SJSA1 (cell line): ENCODE measurements around the gene C1orf105. TPM values are rescaled to one million over a fixed set of nuclear protein-coding genes. Genes with fewer than 3 reads are reported as not detected.

Experiments
- DNase-seq, 2 experiments: peaks; one replicate each; pipeline ENCODE4 v3.0.0-alpha.2; 2015 to 2020; ENCODE audit warnings: low spot score in 2 of 2, low read depth in 1 of 2
- H3K27ac ChIP-seq: fragments of 250-450 bp; sonication (Bioruptor Pico); 2 replicates; pipeline ENCODE4 v1.5.1; 2020; ENCODE audit warnings: mild to moderate bottlenecking, moderate library complexity
- H3K27me3 ChIP-seq: fragments of 250-450 bp; sonication (Bioruptor Pico); replicated peaks from 2 replicates; pipeline ENCODE4 v1.5.1; 2020; ENCODE audit warnings: mild to moderate bottlenecking, moderate library complexity
- H3K36me3 ChIP-seq: fragments of 250-450 bp; sonication (Bioruptor Pico); 2 replicates; pipeline ENCODE4 v1.5.1; 2020; ENCODE audit warnings: mild to moderate bottlenecking
- H3K4me1 ChIP-seq: fragments of 250-450 bp; sonication (Bioruptor Pico); replicated peaks from 2 replicates; pipeline ENCODE4 v1.6.1; 2021; ENCODE audit warnings: mild to moderate bottlenecking
- H3K4me3 ChIP-seq: fragments of 250-450 bp; sonication (Bioruptor Pico); 2 replicates; pipeline ENCODE4 v1.5.1; 2020; ENCODE audit warnings: mild to moderate bottlenecking
- H3K9me3 ChIP-seq: fragments of 250-450 bp; sonication (Bioruptor Pico); replicated peaks from 2 replicates; pipeline ENCODE4 v1.5.1; 2020; ENCODE audit warnings: mild to moderate bottlenecking
- total RNA-seq: library from RNA; depleted of rRNA; stranded (reverse); fragments of >200 nt; shearing (Covaris generic); gene quantifications from 2 replicates; pipeline ENCODE4 v1.2.3, GENCODE V29; 2014

The C1orf105 gene
- total RNA-seq, 1 experiment from 2014 or later, result not detected

DNA sequence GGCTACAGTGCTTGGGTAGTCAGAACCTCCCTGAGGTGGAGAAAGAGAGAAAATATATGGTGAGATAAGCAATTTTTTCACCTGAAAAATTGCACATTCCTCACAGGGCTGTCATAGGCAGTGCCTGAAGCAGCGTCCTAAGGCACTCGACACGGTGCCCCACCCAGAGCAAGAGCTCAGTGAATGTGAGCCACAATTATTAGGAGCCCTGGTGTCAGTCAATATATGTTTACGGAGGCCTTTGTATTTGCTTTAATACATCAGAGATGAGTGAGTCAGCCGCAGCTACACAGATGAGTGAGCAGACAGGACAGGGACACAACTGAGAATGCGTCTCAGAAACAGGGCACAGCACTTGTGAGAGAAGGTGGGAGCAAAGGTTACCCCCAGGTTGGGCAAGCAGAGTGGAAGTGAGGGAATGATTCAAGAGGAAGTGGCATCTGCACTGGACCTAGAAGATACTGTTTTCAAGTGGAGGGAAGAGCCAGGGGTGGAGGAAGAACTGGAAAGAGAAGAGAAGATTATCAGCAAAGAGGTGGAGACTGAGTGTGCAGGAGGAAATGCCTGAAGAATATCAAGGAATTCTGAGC, 28.6 kb downstream of the C1orf105 start:
- H3K9me3 ChIP-seq, result no peaks in the 10 kb centered on the region
- H3K4me1 ChIP-seq, result peaks cover 25% of the 10 kb centered on the region
- DNase-seq, result no peak

DNA sequence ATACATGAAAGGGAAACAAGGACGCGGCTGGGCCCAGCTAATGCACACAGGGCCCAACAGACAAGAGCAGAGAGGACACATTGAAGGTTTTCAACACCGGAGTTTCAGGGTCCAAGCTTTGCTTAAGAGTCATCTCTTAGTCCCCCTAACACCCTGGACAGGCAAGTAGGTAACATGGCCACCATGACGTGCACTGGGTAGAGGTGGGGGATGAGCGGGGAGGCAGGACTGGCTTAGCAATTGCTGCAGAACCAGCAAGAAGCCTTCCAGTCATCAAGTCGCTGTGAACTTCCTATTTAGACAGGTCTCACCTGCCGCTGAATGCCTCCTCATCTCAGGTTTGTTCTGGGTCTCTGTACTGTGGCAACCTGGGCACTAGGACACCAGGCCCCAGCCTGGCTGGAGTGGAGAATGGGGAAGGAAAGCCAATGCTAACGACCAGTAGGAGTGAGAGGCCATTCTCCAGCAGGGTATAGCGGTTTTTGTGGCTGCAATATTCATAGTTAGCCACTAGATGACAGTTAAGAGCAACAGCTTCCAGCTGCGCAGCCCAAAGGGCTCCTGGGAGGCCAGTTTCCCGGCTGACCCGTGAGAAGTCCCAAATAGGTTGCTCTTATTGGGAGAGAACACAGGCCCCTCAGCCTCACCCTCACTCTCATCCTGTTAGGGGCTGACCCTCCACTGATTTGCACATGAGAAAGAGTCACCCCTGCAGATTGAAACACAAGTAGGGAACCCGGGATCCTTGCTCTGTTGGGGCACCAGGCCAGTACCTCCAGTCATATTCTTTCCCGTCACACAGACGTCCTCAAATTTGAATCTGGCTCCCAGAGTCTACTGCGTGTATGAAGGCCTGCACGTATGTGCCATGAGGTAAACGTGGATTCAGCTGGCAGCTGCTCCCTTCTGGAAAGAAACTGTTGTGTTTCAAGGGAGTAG, 29.4 kb downstream of the C1orf105 start:
- Histone ChIP-seq H3K4me3 (no peak overlapping the region), H3K36me3 (no peaks in the 10 kb centered on the region), H3K9me3 (no peaks in the 10 kb centered on the region), H3K27me3 (no peaks in the 10 kb centered on the region), H3K4me1 (peaks cover 25% of the 10 kb centered on the region), H3K27ac (no peak overlapping the region)
- DNase-seq, result peak; percentile 39 to 52

More for the DNA sequence above, 28.6 kb downstream of the C1orf105 start:
- no peaks in the 10 kb centered on the region for H3K36me3 ChIP-seq
- no peaks in the 10 kb centered on the region for H3K27me3 ChIP-seq
- H3K4me3 ChIP-seq, result no peak overlapping the region
- no peak overlapping the region for H3K27ac ChIP-seq

DNA sequence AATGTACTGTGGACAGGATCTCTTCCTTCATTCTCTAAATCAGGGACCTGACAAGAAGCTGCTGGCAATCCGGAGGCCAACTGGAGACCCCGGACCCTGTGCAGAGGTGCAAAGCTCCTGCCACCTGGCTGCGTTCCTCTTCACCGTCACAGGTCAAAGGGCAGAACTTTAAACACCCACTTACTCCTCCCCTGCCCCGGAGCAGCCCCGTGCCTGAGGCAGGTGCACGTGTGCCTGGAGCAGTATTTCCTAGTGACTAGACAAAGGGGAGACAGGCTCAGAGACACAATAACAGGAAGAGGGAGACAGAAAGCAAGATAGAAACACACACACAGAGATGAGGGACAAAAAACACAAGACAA, 30.0 kb downstream of the C1orf105 start:
- Histone ChIP-seq H3K36me3 (no peaks in the 10 kb centered on the region), H3K27ac (no peak overlapping the region), H3K4me1 (peaks cover 25% of the 10 kb centered on the region), H3K4me3 (no peak overlapping the region), H3K9me3 (no peaks in the 10 kb centered on the region), H3K27me3 (no peaks in the 10 kb centered on the region)
- no peak for DNase-seq

DNA sequence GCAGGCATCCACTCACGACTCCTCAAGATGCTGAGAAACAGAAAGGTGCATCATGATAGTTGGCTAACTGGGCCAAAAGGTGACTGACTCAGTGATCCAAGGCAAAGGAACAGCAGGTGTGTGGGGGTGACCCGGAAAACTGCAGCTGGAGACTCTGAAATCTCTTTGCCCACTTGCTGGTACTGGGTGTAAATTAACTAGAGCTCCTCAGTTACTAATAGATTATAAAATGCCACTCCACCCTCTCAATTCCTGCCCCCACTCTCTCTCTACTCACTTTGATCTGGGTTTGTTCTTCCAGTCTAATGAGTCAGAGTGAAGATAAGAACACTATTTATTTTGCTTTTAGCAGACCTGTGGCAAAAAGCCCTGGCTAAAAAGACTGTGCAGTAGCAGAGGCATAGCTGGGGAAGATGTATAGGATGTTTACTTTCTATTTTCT, 30.5 kb downstream of the C1orf105 start:
- H3K27me3 ChIP-seq, result no peaks in the 10 kb centered on the region
- peaks cover 25% of the 10 kb centered on the region for H3K4me1 ChIP-seq
- H3K27ac ChIP-seq, result no peak overlapping the region
- H3K9me3 ChIP-seq, result no peaks in the 10 kb centered on the region
- H3K4me3 ChIP-seq, result no peak overlapping the region
- DNase-seq, result no peak
- H3K36me3 ChIP-seq, result no peaks in the 10 kb centered on the region

DNA sequence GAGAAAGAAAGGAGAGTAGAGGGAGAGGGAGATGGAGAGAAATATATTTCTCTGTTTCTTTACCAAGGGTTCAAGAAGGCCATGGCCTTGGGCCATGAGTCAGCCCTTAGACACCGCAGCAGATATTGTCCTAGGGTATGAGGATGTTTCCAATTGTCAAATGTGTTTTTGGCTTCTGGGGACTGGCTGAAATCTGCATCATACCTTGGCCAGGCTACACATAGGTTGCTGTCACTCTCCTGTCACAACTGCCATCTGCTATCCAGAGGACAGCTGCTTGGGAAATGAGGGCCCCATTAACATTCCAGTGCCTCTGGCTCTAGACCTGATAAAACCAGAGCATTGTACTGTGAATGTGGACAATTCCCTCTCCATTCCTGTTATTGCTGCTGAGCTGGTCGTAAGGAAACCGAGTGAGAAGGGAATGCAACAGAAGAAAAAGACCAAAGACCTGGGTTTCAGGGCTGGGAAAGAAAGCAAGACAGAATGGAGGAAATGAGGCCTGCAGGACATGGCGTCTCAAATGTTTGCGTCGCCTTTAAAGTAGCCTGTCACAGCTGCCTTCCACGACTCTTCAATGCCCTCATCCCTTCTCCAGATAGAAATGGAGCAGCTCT, 32.2 kb downstream of the C1orf105 start:
- Histone ChIP-seq H3K9me3 (no peaks in the 10 kb centered on the region), H3K36me3 (no peaks in the 10 kb centered on the region), H3K27me3 (no peaks in the 10 kb centered on the region), H3K4me1 (peaks cover 25% of the 10 kb centered on the region), H3K27ac (no peak overlapping the region), H3K4me3 (no peak overlapping the region)
- DNase-seq, result no peak

DNA sequence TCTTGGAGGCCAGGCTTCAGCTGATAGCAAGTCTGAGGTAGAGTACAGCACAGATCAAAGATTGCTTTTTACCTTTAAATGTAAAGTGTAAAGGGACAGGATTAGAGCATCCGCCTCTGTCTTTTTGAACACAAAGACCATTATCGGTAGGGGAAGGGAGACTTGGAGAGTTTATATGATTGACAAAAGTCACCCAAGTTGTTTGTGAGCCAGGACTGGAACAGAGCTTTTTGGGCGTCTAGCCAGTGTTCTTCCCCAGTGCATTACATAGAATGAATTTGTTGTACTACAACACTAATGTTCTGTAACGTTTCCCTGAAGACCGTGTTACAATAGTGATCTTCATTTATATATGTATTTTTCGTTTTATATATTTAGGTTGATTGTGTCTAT, 32.7 kb downstream of the C1orf105 start:
- no peak for DNase-seq
- Histone ChIP-seq H3K9me3 (no peaks in the 10 kb centered on the region), H3K4me3 (no peak overlapping the region), H3K27ac (no peak overlapping the region), H3K27me3 (no peaks in the 10 kb centered on the region), H3K36me3 (no peaks in the 10 kb centered on the region), H3K4me1 (peaks cover 25% of the 10 kb centered on the region)

DNA sequence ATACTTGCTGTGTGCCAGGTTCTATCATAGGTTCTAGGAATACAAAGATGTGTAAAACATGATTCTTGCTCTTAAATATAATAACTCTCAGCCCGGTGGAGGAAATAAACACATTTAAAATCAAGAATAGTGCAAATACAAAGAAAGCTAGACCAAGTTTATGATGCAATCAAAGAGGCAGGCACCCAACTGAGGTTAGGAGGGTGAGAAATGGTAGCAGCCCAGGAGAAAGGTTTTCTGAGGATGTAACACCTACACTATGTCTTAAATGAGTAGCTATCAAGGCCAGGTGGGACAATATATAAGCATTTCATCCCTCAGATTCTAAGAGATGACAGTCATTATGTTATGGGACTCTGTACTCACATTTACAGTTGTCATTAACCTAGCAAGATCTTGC, 33.1 kb downstream of the C1orf105 start:
- Histone ChIP-seq H3K27me3 (no peaks in the 10 kb centered on the region), H3K4me3 (no peak overlapping the region), H3K36me3 (no peaks in the 10 kb centered on the region), H3K4me1 (peaks cover 24% of the 10 kb centered on the region), H3K9me3 (no peaks in the 10 kb centered on the region), H3K27ac (no peak overlapping the region)
- no peak for DNase-seq

DNA sequence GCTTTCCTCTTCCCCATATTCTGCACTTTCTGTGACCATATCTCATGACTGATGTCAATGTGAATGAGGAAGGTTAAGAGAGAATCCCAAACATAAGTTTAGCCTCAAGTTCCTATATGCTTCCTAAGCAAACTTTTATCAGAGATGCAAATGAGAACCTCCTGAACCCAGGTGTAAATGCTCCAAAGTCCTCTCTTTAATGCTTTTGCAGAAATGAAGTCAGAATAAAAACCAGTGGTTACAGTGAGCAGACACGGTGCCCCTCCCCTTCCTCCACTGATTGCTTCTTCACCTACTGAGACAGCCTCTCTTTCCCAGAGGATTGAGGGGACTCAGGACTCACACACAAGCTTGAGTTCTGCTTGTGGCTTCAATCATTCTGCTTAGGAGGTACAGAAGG, 35.0 kb downstream of the C1orf105 start:
- no peaks in the 10 kb centered on the region for H3K9me3 ChIP-seq
- no peaks in the 10 kb centered on the region for H3K36me3 ChIP-seq
- no peak overlapping the region for H3K4me3 ChIP-seq
- no peaks in the 10 kb centered on the region for H3K27me3 ChIP-seq
- no peak overlapping the region for H3K27ac ChIP-seq
- peaks cover 6% of the 10 kb centered on the region for H3K4me1 ChIP-seq
- DNase-seq, result no peak

DNA sequence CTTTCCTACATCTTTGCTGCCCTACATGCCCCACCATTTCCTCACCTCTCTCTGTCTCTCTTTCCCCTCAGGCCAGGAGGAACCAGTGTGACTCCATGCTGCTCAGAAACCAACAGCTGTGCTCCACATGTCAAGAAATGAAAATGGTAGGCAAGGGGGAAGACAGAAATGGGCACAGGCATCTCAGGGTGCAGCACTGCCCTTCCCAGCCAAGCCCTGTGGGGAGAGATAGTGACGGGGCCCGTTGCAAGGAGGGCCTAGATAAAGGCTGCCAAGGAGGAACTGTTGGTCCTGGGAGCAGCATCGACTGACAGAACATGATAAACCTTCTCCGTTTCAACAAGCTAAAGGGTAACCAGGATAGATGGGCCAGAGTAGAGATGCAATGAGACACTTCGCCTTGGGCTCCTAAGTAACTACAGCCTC, 35.9 kb downstream of the C1orf105 start:
- Histone ChIP-seq H3K27ac (no peak overlapping the region), H3K4me3 (no peak overlapping the region), H3K9me3 (no peaks in the 10 kb centered on the region), H3K36me3 (no peaks in the 10 kb centered on the region), H3K27me3 (no peaks in the 10 kb centered on the region), H3K4me1 (no peaks in the 10 kb centered on the region)
- no peak for DNase-seq

DNA sequence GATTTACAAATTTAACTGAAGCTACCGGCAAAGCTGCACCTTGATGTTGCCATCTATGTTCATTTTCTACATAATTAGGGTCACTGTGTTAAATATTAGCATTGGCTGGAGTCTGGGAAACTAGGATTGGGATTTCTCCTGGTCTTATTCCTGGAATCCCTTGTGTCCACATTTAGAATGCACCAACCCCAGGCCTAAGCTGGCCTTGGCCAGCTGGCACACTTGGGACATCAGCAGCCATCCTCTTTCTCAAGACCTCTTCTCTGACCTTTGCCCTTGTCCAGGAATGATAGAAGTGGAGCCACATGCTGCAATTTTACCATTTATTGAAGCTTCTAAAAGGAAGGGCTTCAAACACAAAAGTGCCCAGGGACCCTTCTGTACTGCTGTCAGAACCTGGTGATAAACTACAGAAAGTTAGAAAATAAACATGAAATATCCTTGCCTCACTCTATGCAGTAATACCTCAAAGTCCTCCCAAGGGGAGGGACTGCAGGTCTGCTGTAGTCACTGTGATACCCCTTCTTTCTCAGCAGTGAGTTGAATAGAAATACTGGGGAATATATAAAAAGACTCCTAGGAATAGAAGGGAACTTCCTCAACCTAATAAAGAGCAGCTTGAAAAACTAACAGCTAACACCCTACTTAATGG, 37.1 kb downstream of the C1orf105 start:
- Histone ChIP-seq H3K4me1 (no peaks in the 10 kb centered on the region), H3K4me3 (no peak overlapping the region), H3K36me3 (no peaks in the 10 kb centered on the region), H3K27ac (no peak overlapping the region), H3K27me3 (no peaks in the 10 kb centered on the region), H3K9me3 (no peaks in the 10 kb centered on the region)
- DNase-seq, result no peak

DNA sequence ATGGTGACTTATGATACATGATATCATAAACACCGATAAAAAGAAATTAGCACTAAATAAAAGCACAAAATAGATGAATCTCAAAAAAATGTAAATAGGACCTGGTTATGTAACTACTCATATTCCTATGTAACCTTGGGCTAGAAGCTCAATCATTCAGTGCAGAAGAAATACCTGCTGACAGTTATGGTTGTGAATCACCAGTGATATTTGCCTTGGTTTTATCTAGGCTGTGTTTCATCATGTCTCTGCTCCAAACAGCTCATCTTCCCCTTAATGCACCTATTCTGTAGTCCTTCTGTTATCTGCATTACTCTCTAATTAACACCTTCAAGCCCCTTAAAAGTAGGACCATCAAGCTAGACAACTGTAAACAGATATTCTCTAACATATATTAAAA, 39.7 kb downstream of the C1orf105 start:
- no peaks in the 10 kb centered on the region for H3K4me1 ChIP-seq
- no peaks in the 10 kb centered on the region for H3K36me3 ChIP-seq
- H3K9me3 ChIP-seq, result no peaks in the 10 kb centered on the region
- H3K27ac ChIP-seq, result no peak overlapping the region
- no peaks in the 10 kb centered on the region for H3K27me3 ChIP-seq
- no peak for DNase-seq
- no peak overlapping the region for H3K4me3 ChIP-seq

DNA sequence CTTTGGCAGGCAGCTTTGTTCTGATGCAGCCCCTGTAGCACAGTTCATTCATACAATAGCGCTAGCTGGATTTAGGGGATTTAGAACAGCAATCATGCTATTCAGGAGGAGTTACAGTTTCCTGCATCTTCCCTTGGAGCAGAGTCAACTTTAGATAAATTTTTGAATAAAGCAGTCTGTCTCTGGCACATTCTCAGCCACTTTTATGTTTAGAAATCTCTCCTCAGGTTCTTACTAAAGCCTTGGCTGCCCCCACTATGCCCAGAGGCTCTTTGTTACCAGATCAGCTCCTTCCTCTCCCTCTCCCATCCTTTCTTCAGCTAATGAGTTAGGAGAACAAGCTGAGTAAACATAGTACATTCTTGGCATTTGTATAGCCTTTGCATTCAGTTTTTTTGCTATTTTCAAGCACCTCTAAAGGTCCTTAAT, 40.4 kb downstream of the C1orf105 start:
- Histone ChIP-seq H3K27ac (no peak overlapping the region), H3K4me1 (no peaks in the 10 kb centered on the region), H3K4me3 (no peak overlapping the region), H3K36me3 (no peaks in the 10 kb centered on the region), H3K9me3 (no peaks in the 10 kb centered on the region), H3K27me3 (no peaks in the 10 kb centered on the region)
- DNase-seq, result no peak

DNA sequence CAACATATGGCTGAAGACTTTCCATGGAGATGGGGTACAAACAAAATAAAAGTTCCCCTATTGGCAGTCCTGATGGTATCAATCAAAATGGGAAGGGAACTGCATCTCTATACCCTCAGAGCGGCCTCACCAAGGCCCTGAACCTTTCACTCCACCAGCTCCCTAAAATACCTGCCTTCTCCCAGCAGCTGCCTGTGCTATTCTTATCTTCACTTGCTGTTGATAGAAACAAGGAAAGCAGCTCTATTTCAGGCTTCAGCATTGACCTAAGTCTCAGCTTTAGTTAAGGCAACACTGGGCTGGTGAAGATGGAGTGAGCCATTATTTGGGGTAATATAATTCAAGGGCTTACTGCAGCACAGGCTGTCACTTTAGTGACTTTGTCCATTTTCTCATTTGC, 45.1 kb downstream of the C1orf105 start:
- no peaks in the 10 kb centered on the region for H3K4me1 ChIP-seq
- no peak overlapping the region for H3K4me3 ChIP-seq
- no peaks in the 10 kb centered on the region for H3K27me3 ChIP-seq
- no peak for DNase-seq
- H3K9me3 ChIP-seq, result no peaks in the 10 kb centered on the region
- no peak overlapping the region for H3K27ac ChIP-seq
- no peaks in the 10 kb centered on the region for H3K36me3 ChIP-seq
